GM23338 (cell line): ENCODE results near the gene IGSF8.

Experiments
- CTCF ChIP-seq, 2 experiments: fragments of 200-600 bp in 1 of 2; sonication (generic) in 1 of 2; conservative IDR thresholded peaks; 2 replicates each; pipeline versions ENCODE4 v1.5.1 to v1.6.1; 2016 to 2017; ENCODE audit warnings: antibody characterized with exemption in 2 of 2, low read depth in 2 of 2, mild to moderate bottlenecking in 2 of 2, moderate library complexity in 1 of 2
- EZH2 ChIP-seq: fragments of 200-600 bp; sonication (generic); IDR thresholded peaks from one replicate; pipeline ENCODE4 v1.8.0; 2017; ENCODE audit warnings: antibody characterized with exemption, mild to moderate bottlenecking, low read depth; ENCODE audit not compliant: unreplicated experiment

- no peak for TF ChIP-seq CTCF (conservative IDR thresholded peaks at IDR 0.05; ENCODE audit: low read depth in 2 of 2)
- no peak for TF ChIP-seq EZH2
Measured at GRCh38 chr1:160136121-160136925, 37.9 kb upstream of the IGSF8 start.
